ENCODE data around the gene KDM6B. TPM values are rescaled to one million over a fixed set of nuclear protein-coding genes. Genes with fewer than 3 reads are reported as not detected.
A peak's percentile ranks its signal among the peaks of the same experiment; 100 is the strongest.
"Not testable (repeated sequence)": the region's sequence is repeated elsewhere in the genome, so short reads cannot be mapped to it uniquely, and the experiment has no call there.

The KDM6B gene
- polyA plus RNA-seq, 1 donor: 15.4 TPM

GRCh38 chr17:7852919-7853690, 19.1 kb downstream of the KDM6B start:
- no peak for DNase-seq (ENCODE audit: low read depth)

GRCh38 chr17:7853691-7854038, 19.6 kb downstream of the KDM6B start:
- no peak for DNase-seq (ENCODE audit: low read depth)

- DNase-seq (ENCODE audit: low read depth): no peak
Measured at GRCh38 chr17:7854078-7854777, 20.2 kb downstream of the KDM6B start.

- no peak for DNase-seq (ENCODE audit: low read depth)
Measured at GRCh38 chr17:7854851-7855659, 21.0 kb downstream of the KDM6B start, which contains the start of gene TMEM88. TMEM88 (plus strand) TSS chr17:7855066; CDS start chr17:7855075, 9 bp downstream.

- no peak for DNase-seq (ENCODE audit: low read depth)
Measured at GRCh38 chr17:7855660-7856010, 21.6 kb downstream of the KDM6B start.

- no peak for DNase-seq (ENCODE audit: low read depth)
Measured at GRCh38 chr17:7856011-7856810, 22.2 kb downstream of the KDM6B start.

GRCh38 chr17:7856811-7857712, 23.0 kb downstream of the KDM6B start, which contains the start of gene NAA38:
NAA38 (minus strand) TSS chr17:7857559; CDS start chr17:7857463, 96 bp downstream.
- DNase-seq (ENCODE audit: low read depth): peak; percentile 99

- no peak for DNase-seq (ENCODE audit: low read depth)
Measured at GRCh38 chr17:7857713-7858521, 23.9 kb downstream of the KDM6B start, which contains the start of gene CYB5D1. CYB5D1 (plus strand) TSS chr17:7858003; CDS start chr17:7858135, 132 bp downstream.

- DNase-seq (ENCODE audit: low read depth): no peak
Measured at GRCh38 chr17:7858522-7858810, 24.4 kb downstream of the KDM6B start.

- DNase-seq (ENCODE audit: low read depth): no peak
Measured at GRCh38 chr17:7859028-7859427, 25.0 kb downstream of the KDM6B start.

GRCh38 chr17:7862692-7863437, 28.8 kb downstream of the KDM6B start:
- no peak for DNase-seq (ENCODE audit: low read depth)

GRCh38 chr17:7864384-7864783, 30.4 kb downstream of the KDM6B start:
- DNase-seq (ENCODE audit: low read depth): not testable (repeated sequence)

- DNase-seq (ENCODE audit: low read depth): no peak
Measured at GRCh38 chr17:7864995-7865650, 31.1 kb downstream of the KDM6B start.

- no peak for DNase-seq (ENCODE audit: low read depth)
Measured at GRCh38 chr17:7867881-7868329, 33.9 kb downstream of the KDM6B start.

GRCh38 chr17:7873051-7873450, 39.0 kb downstream of the KDM6B start:
- no peak for DNase-seq (ENCODE audit: low read depth)

- no peak for DNase-seq (ENCODE audit: low read depth)
Measured at GRCh38 chr17:7875804-7876370, 41.9 kb downstream of the KDM6B start.

GRCh38 chr17:7878234-7878633, 44.2 kb downstream of the KDM6B start:
- DNase-seq (ENCODE audit: low read depth): no peak

Measured in forelimb muscle (tissue), 1 donor.